GM19438 (cell line): Measurements from ENCODE around the gene APPBP2.
"Not testable (repeated sequence)": the region's sequence is repeated elsewhere in the genome, so short reads cannot be mapped to it uniquely, and the experiment has no call there.

ENCODE experiments used
- ATAC-seq: cut with Tn5 transposase; IDR thresholded peaks from one replicate; pipeline ENCODE4 v1.9.1; 2021; ENCODE audit warnings: low read depth; ENCODE audit not compliant: unreplicated experiment

The APPBP2 gene

DNA sequence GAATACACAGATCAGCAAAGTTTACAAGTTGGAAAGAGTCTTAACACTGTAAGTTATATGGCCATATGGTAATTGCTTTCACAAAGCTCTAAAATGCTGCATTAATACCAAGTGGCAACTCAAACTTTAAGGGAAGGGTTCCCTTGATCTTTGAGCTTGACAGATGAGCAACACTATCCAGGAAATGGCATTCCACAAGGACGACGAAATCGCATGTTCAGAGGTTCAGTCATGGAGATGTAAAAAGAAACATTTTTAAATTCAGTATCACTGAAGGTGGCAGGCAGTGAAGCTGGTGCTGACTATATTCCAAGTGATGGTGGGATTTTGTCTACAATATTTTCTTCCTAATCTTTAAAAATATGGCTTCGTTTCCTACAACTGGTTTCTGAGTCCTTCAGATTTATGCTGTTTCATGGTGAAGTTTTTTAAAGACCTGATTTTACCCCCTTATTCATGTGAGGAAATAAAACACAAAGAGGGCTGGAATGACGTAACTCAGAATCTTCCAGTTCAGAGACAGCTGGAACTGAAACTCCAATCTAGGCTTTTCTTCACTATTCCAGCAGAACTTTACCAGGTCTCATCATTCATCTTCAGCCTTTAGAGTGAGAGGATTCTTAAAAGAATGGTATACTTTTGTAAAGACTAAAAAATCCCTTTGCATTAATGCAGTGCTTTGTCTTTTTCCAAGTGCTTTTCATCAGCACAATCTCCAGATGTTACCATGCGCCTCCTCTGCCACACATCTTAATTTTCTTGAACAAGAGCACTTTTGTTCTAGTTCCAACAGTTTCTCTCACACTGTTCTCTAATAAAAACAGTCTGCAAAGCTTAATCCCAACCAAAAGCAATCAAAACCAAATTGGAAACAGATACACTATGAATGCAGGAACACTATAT is 83.5 kb downstream of the APPBP2 start:
- ATAC-seq, result no peak

DNA sequence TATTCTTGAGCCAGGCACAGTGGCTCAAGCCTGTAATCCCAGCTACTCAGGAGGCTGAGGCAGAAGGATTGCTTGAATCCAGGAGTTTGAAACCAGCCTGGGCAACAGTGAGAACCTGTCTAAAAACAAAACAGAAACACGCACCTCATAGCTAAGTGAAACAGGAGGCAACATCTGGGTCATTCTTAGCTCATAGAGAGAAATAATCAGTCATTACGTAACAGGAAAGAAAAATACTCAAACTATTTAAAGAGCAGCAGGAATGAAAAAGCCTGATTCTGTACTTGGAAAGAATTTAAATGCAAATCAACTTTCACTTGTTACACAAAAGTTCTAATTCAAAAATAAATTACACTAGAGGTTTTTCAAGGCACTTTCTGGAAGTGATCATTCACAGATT is 86.5 kb downstream of the APPBP2 start:
- no peak for ATAC-seq

DNA sequence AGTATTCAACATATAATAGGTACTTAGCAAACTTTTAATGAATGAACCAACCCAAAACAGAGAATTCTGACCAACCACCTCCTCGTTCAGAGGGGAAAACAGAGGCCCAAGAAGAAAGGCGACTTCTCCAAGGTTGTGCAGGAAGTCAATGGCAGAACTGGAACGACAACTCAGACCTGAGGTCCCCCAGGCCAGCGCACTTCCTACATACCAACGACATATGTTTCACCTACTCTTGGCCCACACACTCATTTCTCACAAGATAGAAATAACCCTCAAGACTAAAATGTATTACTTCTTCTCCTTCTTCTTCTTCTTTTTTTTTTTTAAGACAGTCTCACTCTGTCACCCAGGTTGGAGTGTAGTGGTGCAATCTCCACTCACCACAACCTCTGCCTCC is 89.4 kb downstream of the APPBP2 start:
- no peak for ATAC-seq

DNA sequence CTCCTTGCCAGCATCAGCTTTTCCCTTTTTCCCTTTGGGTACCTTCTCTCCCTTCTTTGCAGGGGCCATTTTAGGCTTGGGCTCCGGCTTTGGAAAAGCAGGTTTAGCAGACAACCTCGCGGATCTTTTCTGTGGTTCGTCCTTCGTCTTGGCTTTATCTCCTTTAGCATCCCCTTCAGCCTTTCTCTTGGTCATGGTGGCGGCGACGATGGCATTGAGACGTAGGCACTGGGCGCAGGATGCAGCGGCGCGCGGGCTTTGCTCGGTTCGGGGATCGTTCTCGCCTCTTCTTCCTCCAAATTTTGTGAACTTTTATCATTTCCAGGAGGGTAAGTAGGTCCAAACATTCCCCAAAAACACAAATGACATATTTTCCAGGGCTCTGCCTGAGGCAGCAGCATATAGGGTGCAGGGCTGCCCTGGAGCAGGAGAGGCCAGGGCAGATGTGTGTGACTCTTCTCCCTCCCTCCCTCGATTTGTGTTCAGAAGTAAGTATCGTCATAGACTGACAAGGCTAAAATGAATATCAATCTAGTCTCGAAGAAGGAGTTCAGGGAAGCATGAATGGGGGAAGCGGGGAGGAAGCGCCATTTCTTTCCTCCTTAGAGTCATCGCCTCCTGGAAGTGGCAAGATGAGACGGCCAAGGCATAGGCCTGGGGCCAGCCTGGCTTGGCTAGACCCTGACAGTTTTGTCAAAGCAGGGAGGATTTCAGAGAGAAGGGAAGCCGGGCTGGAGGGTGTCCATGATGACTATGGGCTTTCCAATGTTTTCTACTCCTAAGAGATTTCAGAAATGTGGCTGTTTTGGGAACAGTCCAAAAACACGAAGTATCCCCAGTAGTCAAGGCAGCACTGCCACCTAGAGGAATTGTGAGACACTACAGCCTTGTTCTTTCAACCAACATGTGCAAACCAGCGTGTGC is 90.5 kb downstream of the APPBP2 start:
- ATAC-seq, result no peak

DNA sequence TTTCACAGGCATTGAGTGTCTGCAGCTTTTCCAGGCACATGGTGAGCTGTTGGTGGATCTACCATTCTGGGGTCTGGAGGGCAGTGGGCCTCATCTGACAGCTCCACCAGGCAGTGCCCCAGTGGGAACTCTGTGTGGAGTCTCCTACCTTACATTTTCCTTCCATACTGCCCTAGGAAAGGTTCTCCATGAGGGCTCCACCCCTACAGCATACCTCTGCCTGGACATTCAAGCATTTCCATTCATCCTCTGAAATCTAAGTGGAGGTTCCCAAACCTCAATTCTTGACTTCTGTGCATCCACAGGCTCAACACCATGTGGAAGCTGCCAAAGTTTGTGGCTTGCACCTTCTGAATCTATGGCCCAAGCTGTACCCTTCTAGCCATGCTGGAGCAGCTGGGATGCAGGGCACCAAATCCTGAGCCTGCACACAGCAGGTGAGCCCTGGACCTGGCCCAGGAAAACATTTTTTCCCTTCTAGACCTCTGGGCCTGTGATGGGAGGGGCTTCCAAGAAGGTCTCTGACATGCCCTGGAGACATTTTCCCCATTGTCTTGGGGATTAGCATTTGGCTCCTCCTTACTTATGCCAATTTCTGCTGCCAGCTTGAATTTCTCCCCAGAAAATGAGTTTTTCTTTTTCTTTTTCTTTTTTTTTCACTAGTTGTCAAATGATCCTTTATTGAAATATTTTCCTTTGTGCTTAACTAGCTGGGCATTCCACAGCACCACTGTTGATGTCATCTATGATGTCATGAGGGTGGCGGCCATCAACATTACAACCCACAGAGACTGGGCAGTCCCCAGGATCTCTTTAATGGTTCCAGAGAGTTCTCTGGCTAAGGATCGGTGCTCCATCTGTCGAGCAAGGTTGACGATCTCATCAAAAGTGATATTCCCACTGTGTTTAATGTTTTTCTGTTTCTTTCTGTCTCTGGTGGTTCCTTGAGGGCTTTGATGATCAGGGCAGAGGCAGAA is 92.7 kb downstream of the APPBP2 start:
- ATAC-seq, result not testable (repeated sequence)

DNA sequence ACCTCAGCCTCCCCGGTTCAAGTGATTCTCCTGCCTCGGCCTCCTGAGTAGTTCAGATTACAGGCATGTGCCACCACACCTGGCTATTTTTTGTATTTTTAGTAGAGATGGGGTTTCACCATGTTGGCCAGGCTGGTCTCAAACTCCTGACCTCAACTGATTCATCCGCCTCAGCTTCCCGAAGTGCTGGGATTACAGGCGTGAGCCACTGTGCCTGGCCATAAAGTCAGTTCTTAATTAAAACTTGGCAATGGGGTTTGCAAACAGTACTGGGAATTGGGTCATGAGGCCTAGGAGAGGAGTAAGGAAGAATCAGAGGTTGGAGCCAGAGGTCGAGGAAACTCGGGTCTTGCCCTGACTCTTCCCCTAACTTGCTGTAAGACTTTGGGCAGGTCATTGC is 95.5 kb downstream of the APPBP2 start:
- ATAC-seq, result not testable (repeated sequence)

- not testable (repeated sequence) for ATAC-seq
These were observed 97.6 kb downstream of the APPBP2 start for GRCh38 chr17:60428491-60428890.

DNA sequence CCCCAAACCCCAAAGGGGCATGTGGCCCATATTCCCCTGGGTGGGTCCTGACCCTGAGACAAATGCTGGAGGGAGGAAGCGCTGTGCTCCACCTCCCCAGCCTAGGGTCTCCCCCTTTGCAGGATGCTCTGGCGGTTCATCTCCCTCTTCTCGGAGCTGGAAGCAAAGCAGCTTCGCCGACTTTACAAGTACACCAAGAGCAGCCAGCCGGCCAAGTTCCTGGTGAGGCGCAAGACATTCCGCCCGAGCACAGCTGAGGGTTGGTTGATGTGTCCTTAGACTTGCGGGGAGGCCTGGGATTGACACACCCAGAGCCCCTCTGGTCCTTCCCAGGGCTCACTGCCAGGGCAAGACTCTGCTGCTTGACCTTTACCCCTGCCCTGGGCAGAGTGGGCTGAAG is 99.4 kb downstream of the APPBP2 start:
- ATAC-seq, result no peak

- no peak for ATAC-seq
These were observed 100.4 kb downstream of the APPBP2 start for GRCh38 chr17:60425626-60426025.

DNA sequence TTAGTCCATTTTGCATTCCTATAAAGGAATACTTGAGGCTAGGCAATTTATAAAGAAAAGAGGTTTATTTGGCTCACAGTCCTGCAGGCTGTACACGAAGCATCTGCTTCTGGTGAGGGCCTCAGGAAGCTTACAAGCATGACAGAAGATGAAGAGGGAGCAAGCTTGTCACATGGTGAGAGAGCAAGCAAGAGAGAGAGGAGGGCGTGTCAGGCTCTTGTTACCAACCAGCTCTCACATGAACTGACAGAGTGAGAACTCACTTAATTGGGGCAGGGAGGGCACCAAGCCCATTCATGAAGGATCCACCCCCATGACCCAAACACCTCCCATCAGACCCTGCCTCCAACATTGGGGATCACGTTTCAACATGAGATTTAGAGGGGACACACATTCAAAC is 102.2 kb downstream of the APPBP2 start:
- ATAC-seq, result no peak

DNA sequence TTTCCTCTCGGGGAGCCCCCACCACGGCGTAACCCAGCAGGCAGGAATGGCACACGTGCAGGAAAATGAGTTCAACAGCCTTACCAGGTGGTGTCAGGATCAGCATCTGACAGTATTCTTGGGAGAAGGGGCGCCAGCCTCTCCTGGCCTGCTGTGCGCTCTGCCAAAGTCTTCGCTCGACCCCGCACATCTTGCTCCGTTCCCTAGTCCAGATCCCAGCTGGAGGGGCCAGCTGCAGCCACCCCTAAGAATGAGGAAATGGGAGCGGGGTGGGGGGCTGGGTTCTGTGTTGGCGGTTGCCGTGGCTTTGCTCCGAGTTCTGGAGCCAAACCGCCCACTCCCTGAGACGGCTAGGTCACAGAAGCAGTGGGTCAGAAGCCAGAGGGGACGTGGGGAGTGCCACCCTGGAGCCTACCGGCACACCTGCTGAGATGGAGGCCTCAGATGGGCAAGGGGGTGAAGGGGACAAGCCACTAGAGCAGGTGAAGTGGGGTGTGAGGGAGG is 103.8 kb downstream of the APPBP2 start, which contains the start of gene CHCT1:
Gene CHCT1 (plus strand): TSS at position 328 of the 504 bp plus-strand sequence. CDS start 104 bp downstream, at position 432.
- no peak for ATAC-seq

- peak; percentile 87 for ATAC-seq
These were observed 104.5 kb downstream of the APPBP2 start for GRCh38 chr17:60421273-60422161.

DNA sequence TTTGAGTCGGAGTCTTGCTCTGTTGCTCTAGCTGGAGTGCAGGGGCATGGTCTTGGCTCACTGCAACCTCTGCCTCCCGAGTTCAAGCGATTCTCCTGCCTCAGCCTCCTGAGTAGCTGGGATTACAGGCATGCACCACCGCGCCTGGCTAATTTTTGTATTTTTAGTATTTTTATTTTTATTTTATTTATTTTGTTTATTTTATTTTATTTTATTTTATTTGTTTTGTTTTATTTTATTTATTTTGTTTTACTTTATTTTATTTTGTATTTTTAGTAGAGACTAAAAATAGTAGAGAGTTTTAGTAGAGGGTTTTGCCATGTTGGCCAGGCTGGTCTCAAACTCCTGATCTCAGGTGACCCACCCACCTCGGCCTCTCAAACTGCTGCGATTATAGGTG is 106.2 kb downstream of the APPBP2 start:
- not testable (repeated sequence) for ATAC-seq

DNA sequence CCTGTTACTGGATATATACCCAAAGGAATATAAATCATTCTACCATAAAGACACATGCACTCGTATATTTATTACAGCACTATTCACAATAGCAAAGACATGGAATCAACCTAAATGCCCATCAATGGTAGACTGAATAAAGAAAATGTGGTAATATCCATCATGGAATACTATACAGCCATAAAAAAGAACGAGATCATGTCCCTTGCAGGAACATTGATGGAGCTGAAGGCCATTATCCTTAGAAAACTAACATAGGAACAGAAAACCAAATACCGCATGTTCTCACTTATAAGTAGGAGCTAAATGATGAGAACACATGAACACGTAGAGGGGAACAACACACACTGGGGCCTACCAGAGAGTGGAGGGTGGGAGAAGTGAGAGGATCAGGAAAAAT is 107.0 kb downstream of the APPBP2 start:
- not testable (repeated sequence) for ATAC-seq

- ATAC-seq, result no peak
These were observed 109.6 kb downstream of the APPBP2 start for GRCh38 chr17:60416368-60416925.

DNA sequence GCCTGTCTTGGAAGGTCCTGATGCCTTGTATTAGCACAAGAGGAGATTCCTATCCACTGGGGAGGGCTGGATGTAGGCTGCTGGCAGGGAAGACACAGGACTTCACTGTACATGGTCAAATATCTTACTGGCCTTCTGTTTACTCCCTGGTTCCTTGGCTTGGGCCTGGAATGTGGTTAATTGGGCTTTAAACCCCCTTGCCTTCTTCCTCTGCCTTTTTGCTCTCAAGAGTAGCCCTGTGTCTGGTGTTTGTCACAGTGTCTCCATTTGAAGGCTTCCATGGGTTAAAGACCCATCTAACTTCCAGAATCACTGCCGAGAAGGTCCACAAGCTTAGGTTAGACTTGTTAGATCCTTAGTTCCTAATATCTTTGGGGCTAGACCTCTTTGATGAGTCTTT is 110.9 kb downstream of the APPBP2 start:
- no peak for ATAC-seq

- ATAC-seq, result no peak
These were observed 113.3 kb downstream of the APPBP2 start for GRCh38 chr17:60412701-60413100.

- no peak for ATAC-seq
These were observed 116.0 kb downstream of the APPBP2 start for GRCh38 chr17:60410001-60410400.

- no peak for ATAC-seq
These were observed 119.2 kb downstream of the APPBP2 start for GRCh38 chr17:60406887-60407286.
